Measurements from ENCODE around the gene HDAC4. TPM values are rescaled to one million over a fixed set of nuclear protein-coding genes. Genes with fewer than 3 reads are reported as not detected.

Gene HDAC4
- total RNA-seq, 1 experiment from 2014 or later = 40.1 TPM

DNA sequence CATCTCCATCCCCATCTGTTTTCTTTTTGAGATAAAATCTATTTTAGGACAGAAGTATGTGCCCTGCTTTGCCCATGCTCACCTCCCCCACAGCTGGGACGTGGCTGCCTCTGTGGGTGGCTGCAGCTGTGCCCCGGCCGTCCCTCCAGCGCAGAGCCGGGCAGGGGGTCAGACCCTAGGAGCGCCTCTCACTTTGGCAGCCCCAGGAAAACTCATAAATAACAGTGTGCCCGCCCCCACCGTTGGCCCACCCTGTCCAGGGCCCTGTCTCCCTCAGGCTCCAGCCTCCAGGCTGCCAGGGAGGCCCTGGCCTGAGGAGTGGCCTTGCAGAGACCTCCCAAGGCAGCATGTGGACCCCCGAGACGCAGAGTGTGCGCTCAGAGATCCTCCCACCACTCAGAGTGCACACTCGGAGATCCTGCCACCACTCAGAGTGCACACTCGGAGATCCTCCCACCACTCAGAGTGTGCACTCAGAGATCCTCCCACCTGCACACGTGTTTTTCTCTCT lies 374.8 kb downstream of the HDAC4 start:
- Histone ChIP-seq H3K4me1 (ENCODE audit: control insufficient read depth, insufficient read depth, low read length) (no peaks in the 10 kb centered on the region), H3K4me3 (ENCODE audit: low read depth in 2 of 2, low read length in 2 of 2) (no peak overlapping the region), H3K27ac (ENCODE audit: low read length) (no peak overlapping the region), H3K27me3 (ENCODE audit: control insufficient read depth, insufficient read depth, low read length) (no peaks in the 10 kb centered on the region; the same call in 1 of the 2 replicates), H3K9me3 (ENCODE audit: control insufficient read depth, insufficient read depth, low read depth, low read length) (no peaks in the 10 kb centered on the region), H3K36me3 (ENCODE audit: control insufficient read depth, insufficient read depth, low read length) (no peaks in the 10 kb centered on the region)
- in situ Hi-C loops (cut with HindIII; ENCODE audit: low pct_unique_long_range_greater_than_20kb, low sequenced_read_pairs) = no loop called here
- no TSS peak for BruUV-seq (replicated peaks)
- ChIA-PET CTCF (no interaction called here), POLR2A (no interaction called here)
- TF ChIP-seq, protein P1, sequence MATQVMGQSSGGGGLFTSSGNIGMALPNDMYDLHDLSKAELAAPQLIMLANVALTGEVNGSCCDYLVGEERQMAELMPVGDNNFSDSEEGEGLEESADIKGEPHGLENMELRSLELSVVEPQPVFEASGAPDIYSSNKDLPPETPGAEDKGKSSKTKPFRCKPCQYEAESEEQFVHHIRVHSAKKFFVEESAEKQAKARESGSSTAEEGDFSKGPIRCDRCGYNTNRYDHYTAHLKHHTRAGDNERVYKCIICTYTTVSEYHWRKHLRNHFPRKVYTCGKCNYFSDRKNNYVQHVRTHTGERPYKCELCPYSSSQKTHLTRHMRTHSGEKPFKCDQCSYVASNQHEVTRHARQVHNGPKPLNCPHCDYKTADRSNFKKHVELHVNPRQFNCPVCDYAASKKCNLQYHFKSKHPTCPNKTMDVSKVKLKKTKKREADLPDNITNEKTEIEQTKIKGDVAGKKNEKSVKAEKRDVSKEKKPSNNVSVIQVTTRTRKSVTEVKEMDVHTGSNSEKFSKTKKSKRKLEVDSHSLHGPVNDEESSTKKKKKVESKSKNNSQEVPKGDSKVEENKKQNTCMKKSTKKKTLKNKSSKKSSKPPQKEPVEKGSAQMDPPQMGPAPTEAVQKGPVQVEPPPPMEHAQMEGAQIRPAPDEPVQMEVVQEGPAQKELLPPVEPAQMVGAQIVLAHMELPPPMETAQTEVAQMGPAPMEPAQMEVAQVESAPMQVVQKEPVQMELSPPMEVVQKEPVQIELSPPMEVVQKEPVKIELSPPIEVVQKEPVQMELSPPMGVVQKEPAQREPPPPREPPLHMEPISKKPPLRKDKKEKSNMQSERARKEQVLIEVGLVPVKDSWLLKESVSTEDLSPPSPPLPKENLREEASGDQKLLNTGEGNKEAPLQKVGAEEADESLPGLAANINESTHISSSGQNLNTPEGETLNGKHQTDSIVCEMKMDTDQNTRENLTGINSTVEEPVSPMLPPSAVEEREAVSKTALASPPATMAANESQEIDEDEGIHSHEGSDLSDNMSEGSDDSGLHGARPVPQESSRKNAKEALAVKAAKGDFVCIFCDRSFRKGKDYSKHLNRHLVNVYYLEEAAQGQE (IDR thresholded peaks at IDR 0.05; ENCODE audit: insufficient read depth in 1 of 2, low read depth in 2 of 2, low read length in 1 of 2) = no peak
- TF ChIP-seq POLR2AphosphoS5 (IDR thresholded peaks at IDR 0.05; ENCODE audit: low read depth, low read length) = no peak
- no peak for TF ChIP-seq SIN3A (IDR thresholded peaks at IDR 0.05; ENCODE audit: borderline replicate concordance, insufficient read depth, low read depth, low read length)
- no peak for TF ChIP-seq TCF7L2 (IDR thresholded peaks at IDR 0.05; ENCODE audit: low read depth, low read length)
- TF ChIP-seq, protein P2, sequence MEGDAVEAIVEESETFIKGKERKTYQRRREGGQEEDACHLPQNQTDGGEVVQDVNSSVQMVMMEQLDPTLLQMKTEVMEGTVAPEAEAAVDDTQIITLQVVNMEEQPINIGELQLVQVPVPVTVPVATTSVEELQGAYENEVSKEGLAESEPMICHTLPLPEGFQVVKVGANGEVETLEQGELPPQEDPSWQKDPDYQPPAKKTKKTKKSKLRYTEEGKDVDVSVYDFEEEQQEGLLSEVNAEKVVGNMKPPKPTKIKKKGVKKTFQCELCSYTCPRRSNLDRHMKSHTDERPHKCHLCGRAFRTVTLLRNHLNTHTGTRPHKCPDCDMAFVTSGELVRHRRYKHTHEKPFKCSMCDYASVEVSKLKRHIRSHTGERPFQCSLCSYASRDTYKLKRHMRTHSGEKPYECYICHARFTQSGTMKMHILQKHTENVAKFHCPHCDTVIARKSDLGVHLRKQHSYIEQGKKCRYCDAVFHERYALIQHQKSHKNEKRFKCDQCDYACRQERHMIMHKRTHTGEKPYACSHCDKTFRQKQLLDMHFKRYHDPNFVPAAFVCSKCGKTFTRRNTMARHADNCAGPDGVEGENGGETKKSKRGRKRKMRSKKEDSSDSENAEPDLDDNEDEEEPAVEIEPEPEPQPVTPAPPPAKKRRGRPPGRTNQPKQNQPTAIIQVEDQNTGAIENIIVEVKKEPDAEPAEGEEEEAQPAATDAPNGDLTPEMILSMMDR (IDR thresholded peaks at IDR 0.05) = no peak
- intact Hi-C loops (cut with micrococcal nuclease; ENCODE audit: unreplicated experiment) = no loop called here
- ATAC-seq (no peak), DNase-seq (ENCODE audit: low read depth, low spot score) (no peak)

DNA sequence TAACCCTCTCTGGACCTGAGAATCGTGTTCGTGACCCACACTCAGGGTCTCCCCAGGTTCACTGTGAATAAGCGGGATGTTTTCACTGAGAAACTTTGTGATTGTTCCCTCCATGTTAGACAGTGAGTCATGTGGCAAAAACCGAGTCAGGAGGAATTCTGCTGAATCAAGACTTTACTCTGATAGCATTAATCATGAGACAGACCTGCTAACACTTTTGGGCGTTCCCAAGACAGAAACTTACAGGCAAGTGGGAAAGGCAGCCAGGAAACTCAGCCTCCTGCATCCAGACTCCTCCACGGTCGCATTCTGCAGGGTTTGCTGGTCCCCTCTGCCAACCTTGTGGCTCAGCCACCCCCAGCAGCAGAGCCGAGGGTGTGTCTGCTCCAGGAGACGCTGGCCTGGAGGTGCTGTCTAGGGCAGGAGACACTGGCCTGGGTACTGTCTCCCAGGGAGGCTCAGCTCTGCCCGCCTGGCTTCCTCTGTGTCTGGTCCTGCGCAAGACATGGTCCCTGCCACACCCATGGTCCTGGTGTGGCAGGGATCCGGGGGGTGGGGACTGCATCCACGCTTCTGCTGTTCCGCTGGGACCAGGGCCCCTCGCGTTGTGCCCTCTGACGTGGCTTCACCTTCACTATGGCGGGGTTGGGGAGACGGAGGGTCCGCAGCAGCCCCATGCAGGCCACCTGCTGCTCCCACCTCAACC lies 375.6 kb downstream of the HDAC4 start:
- CTCF ChIA-PET = no interaction called here
- no peak overlapping the region for H3K27ac ChIP-seq (ENCODE audit: low read length)
- H3K4me3 ChIP-seq (ENCODE audit: low read depth in 2 of 2, low read length in 2 of 2) = no peak overlapping the region
- no peaks in the 10 kb centered on the region for H3K9me3 ChIP-seq (ENCODE audit: control insufficient read depth, insufficient read depth, low read depth, low read length)
- in situ Hi-C loops (cut with HindIII; ENCODE audit: low pct_unique_long_range_greater_than_20kb, low sequenced_read_pairs) (no loop called here), intact Hi-C loops (cut with micrococcal nuclease; ENCODE audit: unreplicated experiment) (no loop called here)
- BruUV-seq (replicated peaks) = no TSS peak
- no peaks in the 10 kb centered on the region for H3K4me1 ChIP-seq (ENCODE audit: control insufficient read depth, insufficient read depth, low read length)
- no peaks in the 10 kb centered on the region for H3K36me3 ChIP-seq (ENCODE audit: control insufficient read depth, insufficient read depth, low read length)
- H3K27me3 ChIP-seq (ENCODE audit: control insufficient read depth, insufficient read depth, low read length) = no peaks in the 10 kb centered on the region; the same call in 1 of the 2 replicates
- ATAC-seq = no peak
- POLR2A ChIA-PET = no interaction called here
- DNase-seq (ENCODE audit: low read depth, low spot score) = no peak
- TF ChIP-seq, protein P1 (IDR thresholded peaks at IDR 0.05; ENCODE audit: insufficient read depth in 1 of 2, low read depth in 2 of 2, low read length in 1 of 2) = no peak
- TF ChIP-seq TCF7L2 (IDR thresholded peaks at IDR 0.05; ENCODE audit: low read depth, low read length) (no peak), SIN3A (IDR thresholded peaks at IDR 0.05; ENCODE audit: borderline replicate concordance, insufficient read depth, low read depth, low read length) (no peak), POLR2AphosphoS5 (IDR thresholded peaks at IDR 0.05; ENCODE audit: low read depth, low read length) (no peak)
- TF ChIP-seq, protein P2 (IDR thresholded peaks at IDR 0.05) = no peak
